ENCODE measurements around the gene DNAH11.

DNAH11 gene

DNA sequence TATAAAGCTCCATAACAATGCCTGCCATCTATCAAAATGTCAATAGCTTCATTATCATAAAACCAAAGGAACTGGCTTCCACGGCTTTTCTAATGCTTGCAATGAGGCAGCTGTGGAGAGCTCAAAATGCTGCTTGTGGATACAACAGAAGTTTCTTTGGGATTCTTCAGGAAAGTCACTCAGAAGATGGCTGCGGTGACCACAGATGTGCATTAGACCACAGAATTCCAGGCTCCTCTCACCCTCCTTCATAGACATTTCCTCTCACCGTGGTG, 325.7 kb downstream of the DNAH11 start:
- TF ChIP-seq, protein P1, sequence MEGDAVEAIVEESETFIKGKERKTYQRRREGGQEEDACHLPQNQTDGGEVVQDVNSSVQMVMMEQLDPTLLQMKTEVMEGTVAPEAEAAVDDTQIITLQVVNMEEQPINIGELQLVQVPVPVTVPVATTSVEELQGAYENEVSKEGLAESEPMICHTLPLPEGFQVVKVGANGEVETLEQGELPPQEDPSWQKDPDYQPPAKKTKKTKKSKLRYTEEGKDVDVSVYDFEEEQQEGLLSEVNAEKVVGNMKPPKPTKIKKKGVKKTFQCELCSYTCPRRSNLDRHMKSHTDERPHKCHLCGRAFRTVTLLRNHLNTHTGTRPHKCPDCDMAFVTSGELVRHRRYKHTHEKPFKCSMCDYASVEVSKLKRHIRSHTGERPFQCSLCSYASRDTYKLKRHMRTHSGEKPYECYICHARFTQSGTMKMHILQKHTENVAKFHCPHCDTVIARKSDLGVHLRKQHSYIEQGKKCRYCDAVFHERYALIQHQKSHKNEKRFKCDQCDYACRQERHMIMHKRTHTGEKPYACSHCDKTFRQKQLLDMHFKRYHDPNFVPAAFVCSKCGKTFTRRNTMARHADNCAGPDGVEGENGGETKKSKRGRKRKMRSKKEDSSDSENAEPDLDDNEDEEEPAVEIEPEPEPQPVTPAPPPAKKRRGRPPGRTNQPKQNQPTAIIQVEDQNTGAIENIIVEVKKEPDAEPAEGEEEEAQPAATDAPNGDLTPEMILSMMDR (IDR thresholded peaks at IDR 0.05) = no peak

DNA sequence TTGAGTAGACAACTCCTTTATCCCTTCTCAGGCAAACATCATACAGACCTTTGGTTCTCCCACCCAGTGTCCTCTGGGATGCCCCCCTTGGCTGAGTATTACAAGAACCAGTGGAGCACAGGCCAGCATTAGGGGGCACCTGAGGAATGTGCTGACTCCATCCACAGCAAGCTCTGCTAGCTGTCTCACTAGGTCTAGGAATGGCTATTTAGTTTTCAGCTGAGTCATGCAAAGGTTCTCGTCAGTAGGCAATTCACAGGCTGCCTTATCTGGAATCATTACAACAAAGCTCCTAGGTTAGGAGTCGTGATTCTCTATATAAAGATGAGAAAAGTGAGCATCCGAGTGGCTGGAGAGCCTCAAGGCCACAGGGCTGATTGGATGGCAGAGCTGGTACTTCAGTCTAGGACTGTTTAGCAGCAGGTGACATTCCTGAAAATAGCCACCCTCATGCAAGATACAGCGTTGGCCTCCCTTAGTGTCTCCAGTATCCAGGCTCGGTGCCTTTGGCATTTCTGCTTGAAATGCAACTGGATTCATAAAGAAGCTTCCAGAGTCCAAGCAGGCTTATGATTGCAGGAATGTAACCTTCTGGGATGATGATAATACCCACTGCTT, 327.1 kb downstream of the DNAH11 start:
- TF ChIP-seq, protein P1 (IDR thresholded peaks at IDR 0.05) = no peak

DNA sequence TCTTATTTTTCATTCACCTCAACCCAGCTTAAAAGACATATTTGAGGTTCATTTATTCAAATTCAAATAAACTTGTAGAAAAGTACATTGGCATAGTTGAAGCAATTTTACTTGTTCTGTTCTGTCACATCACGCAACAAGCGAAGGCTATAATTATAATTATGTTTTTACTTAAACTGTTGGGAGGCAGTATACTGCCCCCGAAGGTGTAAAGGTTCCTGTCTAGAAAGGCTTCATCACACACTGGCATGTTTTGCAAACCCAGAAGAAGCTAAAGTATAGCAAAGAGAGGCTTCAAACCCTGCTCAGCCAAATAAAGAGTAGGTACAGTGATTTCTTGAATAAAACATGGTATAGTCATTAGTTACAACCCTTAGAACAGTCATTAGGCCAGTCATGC, 340.2 kb downstream of the DNAH11 start:
- TF ChIP-seq, protein P1 (IDR thresholded peaks at IDR 0.05) = no peak

DNA sequence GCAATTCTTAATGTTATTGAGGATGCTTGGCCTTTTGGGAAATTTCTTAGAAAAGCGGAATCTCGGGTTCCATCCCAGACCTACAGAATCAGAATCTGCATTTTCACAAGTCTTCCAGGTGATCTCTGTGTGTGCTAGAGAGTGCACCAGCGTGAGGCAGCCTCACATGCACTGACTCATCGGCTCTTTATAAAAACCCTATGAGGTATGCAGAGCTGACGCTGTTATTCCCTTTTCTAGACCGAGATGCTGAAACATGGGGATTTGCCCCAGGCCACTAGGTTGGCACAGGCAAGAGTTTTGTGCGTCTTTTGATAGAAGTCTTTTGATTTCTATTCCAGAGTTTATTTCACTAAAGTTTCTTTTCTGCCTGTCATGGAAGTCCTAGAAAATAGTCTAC, 341.7 kb downstream of the DNAH11 start:
- TF ChIP-seq, protein P1 (IDR thresholded peaks at IDR 0.05) = no peak

DNA sequence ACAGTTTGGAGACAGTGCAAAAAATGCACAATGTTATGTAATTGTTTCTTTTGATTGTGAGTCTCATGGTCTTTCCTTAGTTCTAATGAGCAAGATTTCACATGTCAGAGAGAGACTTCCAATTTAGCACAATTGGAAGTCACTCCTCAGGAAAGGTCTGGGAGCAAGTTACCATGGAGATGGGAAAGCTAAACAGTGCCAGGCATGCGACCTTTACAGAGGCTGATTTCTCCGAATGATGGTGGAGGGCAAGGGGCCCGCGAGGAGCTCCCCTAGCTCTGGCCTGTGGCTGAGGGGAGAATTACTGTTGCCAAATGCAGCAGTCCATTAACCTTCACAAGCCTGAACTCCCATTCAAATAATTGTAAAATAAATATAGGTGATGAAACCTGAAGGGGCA, 343.6 kb downstream of the DNAH11 start:
- TF ChIP-seq, protein P1 (IDR thresholded peaks at IDR 0.05) = no peak

DNA sequence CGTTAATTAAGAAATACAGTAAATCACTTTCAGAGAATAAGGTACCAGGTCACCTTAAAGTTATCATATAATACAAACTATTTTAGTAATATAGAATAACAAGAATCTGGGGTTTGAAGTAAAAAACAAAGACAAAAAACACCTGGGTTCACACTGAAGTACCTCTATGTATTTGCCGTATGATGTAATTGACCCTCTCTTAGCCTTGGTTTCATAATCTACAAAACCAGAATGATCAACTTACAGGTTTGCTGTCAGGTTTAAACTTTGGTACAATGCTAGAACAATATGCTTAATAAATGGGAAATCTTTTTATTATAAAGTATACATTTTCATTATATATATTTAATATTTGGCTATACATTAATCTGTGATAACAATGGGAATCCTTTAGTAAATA, 344.5 kb downstream of the DNAH11 start:
- TF ChIP-seq, protein P1 (IDR thresholded peaks at IDR 0.05) = no peak

DNA sequence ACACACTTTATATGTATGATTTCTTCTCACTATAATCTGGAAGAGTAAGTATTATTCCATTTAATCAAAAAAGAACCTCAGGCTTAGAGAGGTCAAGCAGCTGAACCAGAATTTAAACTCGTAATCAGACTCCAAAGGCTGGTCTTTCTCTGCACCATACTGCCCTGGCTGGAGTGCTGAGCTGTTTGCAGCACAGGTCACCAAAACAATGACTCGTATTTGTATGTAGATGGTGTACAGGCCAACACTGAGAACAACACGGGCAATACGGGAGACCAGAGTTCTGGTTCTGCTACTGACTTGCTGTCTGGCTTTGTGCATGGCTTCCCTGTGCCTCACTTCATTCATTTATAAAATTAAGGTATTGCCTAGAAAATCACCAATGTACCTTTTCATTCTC, 344.9 kb downstream of the DNAH11 start:
- TF ChIP-seq, protein P1 (IDR thresholded peaks at IDR 0.05) = no peak

DNA sequence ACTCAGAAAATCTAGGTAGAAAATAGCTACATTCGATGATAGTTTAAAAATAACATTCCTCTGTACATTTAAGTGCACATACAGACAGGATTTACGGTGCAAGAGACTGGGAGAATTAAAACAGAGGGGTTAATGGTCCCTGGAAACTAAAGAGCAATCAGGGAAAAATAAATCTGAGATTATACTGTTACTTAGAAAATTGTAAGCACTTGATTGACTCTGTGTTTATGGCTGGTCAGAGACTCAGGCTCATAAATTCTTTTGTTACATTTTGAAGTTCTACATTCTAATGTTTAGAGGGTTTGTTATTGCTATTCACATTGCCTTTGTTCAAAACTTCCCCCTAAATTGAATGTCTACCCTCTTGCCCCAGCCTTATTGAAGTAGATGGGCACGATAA, 348.5 kb downstream of the DNAH11 start:
- TF ChIP-seq, protein P1 (IDR thresholded peaks at IDR 0.05) = no peak

Data from LNCAP (cell line).